Chondrocyte (in vitro differentiated cells): ENCODE results near the gene MRGPRX1. TPM values are rescaled to one million over a fixed set of nuclear protein-coding genes. Genes with fewer than 3 reads are reported as not detected.

Experiments
- DNase-seq: peaks from one replicate; pipeline ENCODE4 v3.0.0; 2021; ENCODE audit warnings: mixed read lengths, low spot score
- H3K27ac Mint-ChIP-seq: one replicate; pipeline ENCODE4 v1.8.0; 2021; ENCODE audit warnings: mild to moderate bottlenecking, moderate library complexity, mixed read lengths; ENCODE audit not compliant: unreplicated experiment
- H3K27me3 Mint-ChIP-seq: 2 replicates; pipeline ENCODE4 v1.8.0; 2021; ENCODE audit warnings: low read depth, mixed read lengths
- H3K36me3 Mint-ChIP-seq: 2 replicates; pipeline ENCODE4 v1.8.0; 2021; ENCODE audit warnings: low read depth, mixed read lengths
- H3K4me1 Mint-ChIP-seq: 2 replicates; pipeline ENCODE4 v1.8.0; 2021; ENCODE audit warnings: low read depth, mild to moderate bottlenecking, mixed read lengths
- H3K4me3 Mint-ChIP-seq: one replicate; pipeline ENCODE4 v1.8.0; 2021; ENCODE audit warnings: mild to moderate bottlenecking, moderate library complexity, mixed read lengths; ENCODE audit not compliant: unreplicated experiment
- H3K9me3 Mint-ChIP-seq: 2 replicates; pipeline ENCODE4 v1.8.0; 2021; ENCODE audit warnings: low read depth, mixed read lengths
- CTCF ChIP-seq: fragments of 200-600 bp; sonication (generic); IDR thresholded peaks from 2 replicates; pipeline ENCODE4 v1.5.0; 2021; ENCODE audit warnings: antibody characterized with exemption, mild to moderate bottlenecking, moderate library complexity
- long read RNA-seq: library from polyadenylated mRNA; stranded (forward); transcript quantifications from one replicate; pipeline ENCODE4 v2.0.0, GENCODE V29; 2021
- total RNA-seq: library from RNA; stranded (reverse); gene quantifications from 3 replicates; pipeline ENCODE4 v1.2.1, GENCODE V29; 2021

MRGPRX1 gene
- total RNA-seq: not detected in 3 replicates
- long read RNA-seq: 0 reads

GRCh38 chr11:18939314-18939713 is at the start of gene MRGPRX1:
MRGPRX1 (minus strand) TSS chr11:18939414; CDS start chr11:18934784, 4,630 bp downstream.
- H3K4me3 Mint-ChIP-seq: no peak within 1 kb of the TSS
- peaks cover 4% of the 10 kb centered on the region for H3K27me3 Mint-ChIP-seq
- H3K4me1 Mint-ChIP-seq: no peaks in the 10 kb centered on the region
- H3K9me3 Mint-ChIP-seq: no peaks in the 10 kb centered on the region
- DNase-seq: no peak
- no peak within 1 kb of the TSS for H3K27ac Mint-ChIP-seq
- TF ChIP-seq CTCF: no peak
- no peaks in the 10 kb centered on the region for H3K36me3 Mint-ChIP-seq

- H3K27me3 Mint-ChIP-seq: peaks cover 12% of the 10 kb centered on the region
- no peak overlapping the region for H3K4me3 Mint-ChIP-seq
- H3K36me3 Mint-ChIP-seq: no peaks in the 10 kb centered on the region
- no peaks in the 10 kb centered on the region for H3K4me1 Mint-ChIP-seq
- no peak overlapping the region for H3K27ac Mint-ChIP-seq
- no peak for DNase-seq
- TF ChIP-seq CTCF: no peak
- peaks cover 6% of the 10 kb centered on the region for H3K9me3 Mint-ChIP-seq
Observed at GRCh38 chr11:18987454-18988231, 48.4 kb upstream of the MRGPRX1 start.

- H3K4me3 Mint-ChIP-seq: no peak overlapping the region
- no peaks in the 10 kb centered on the region for H3K4me1 Mint-ChIP-seq
- no peak for TF ChIP-seq CTCF
- peaks cover 6% of the 10 kb centered on the region for H3K9me3 Mint-ChIP-seq
- no peak overlapping the region for H3K27ac Mint-ChIP-seq
- H3K27me3 Mint-ChIP-seq: peaks cover 14% of the 10 kb centered on the region
- H3K36me3 Mint-ChIP-seq: no peaks in the 10 kb centered on the region
- DNase-seq: no peak
Observed at GRCh38 chr11:18986744-18987143, 47.5 kb upstream of the MRGPRX1 start.

GRCh38 chr11:18981897-18982296 is 42.7 kb upstream of the MRGPRX1 start:
- H3K4me3 Mint-ChIP-seq: no peak overlapping the region
- no peaks in the 10 kb centered on the region for H3K36me3 Mint-ChIP-seq
- no peak overlapping the region for H3K27ac Mint-ChIP-seq
- no peaks in the 10 kb centered on the region for H3K4me1 Mint-ChIP-seq
- DNase-seq: no peak
- H3K27me3 Mint-ChIP-seq: peaks cover 14% of the 10 kb centered on the region
- no peak for TF ChIP-seq CTCF
- H3K9me3 Mint-ChIP-seq: peaks cover 14% of the 10 kb centered on the region

- Mint-ChIP-seq H3K4me3 (no peak overlapping the region), H3K27me3 (peaks cover 8% of the 10 kb centered on the region), H3K27ac (no peak overlapping the region), H3K36me3 (no peaks in the 10 kb centered on the region), H3K9me3 (peaks cover 7% of the 10 kb centered on the region), H3K4me1 (no peaks in the 10 kb centered on the region)
- TF ChIP-seq CTCF: no peak
- DNase-seq: no peak
Observed at GRCh38 chr11:18974192-18974591, 35.0 kb upstream of the MRGPRX1 start.
